DMS114 treated with DMSO at 0.1 percent for 48 hours (cell line): ENCODE data around the gene ZNF787.
"Not testable (repeated sequence)": the region's sequence is repeated elsewhere in the genome, so short reads cannot be mapped to it uniquely, and the experiment has no call there.

Experiments
- DNase-seq: peaks from one replicate; lab custom pipeline; 2025; ENCODE audit not compliant: unreplicated experiment; lab: John Stamatoyannopoulos, UW

ZNF787 gene

GRCh38 chr19:56107626-56108351, 13.3 kb downstream of the ZNF787 start:
- no peak for DNase-seq

GRCh38 chr19:56106993-56107392, 14.1 kb downstream of the ZNF787 start:
- DNase-seq = no peak

GRCh38 chr19:56106397-56106849, 14.7 kb downstream of the ZNF787 start:
- no peak for DNase-seq

GRCh38 chr19:56105831-56106396, 15.2 kb downstream of the ZNF787 start:
- DNase-seq = not testable (repeated sequence)

- no peak for DNase-seq
Measured at GRCh38 chr19:56105090-56105701, 15.9 kb downstream of the ZNF787 start.

- DNase-seq = no peak
Measured at GRCh38 chr19:56104423-56104822, 16.7 kb downstream of the ZNF787 start.

- no peak for DNase-seq
Measured at GRCh38 chr19:56103027-56103614, 18.0 kb downstream of the ZNF787 start.

- DNase-seq = no peak
Measured at GRCh38 chr19:56101746-56102535, 19.2 kb downstream of the ZNF787 start.

GRCh38 chr19:56101095-56101494, 20.0 kb downstream of the ZNF787 start:
- DNase-seq = no peak

GRCh38 chr19:56099638-56100539, 21.2 kb downstream of the ZNF787 start:
- DNase-seq = no peak

GRCh38 chr19:56098731-56099568, 22.1 kb downstream of the ZNF787 start:
- DNase-seq = no peak

GRCh38 chr19:56098237-56098636, 22.9 kb downstream of the ZNF787 start:
- not testable (repeated sequence) for DNase-seq

- DNase-seq = no peak
Measured at GRCh38 chr19:56097776-56098175, 23.3 kb downstream of the ZNF787 start.

- no peak for DNase-seq
Measured at GRCh38 chr19:56097306-56097705, 23.8 kb downstream of the ZNF787 start.

- DNase-seq = no peak
Measured at GRCh38 chr19:56096665-56097064, 24.4 kb downstream of the ZNF787 start.

GRCh38 chr19:56094449-56094848, 26.6 kb downstream of the ZNF787 start:
- no peak for DNase-seq

GRCh38 chr19:56092685-56093631, 28.1 kb downstream of the ZNF787 start:
- no peak for DNase-seq
